A549 treated with AZD9567 at 1 μM for 4 hours (cell line): ENCODE data around the gene COX18. TPM values are rescaled to one million over a fixed set of nuclear protein-coding genes. Genes with fewer than 3 reads are reported as not detected.

ENCODE experiments used
- total RNA-seq: library from RNA; stranded (reverse); fragments of 200-300 nt; extraction: Qiagen RNA extraction; gene quantifications from 5 replicates; pipeline ENCODE4 v1.2.3, GENCODE V29; 2022; ENCODE audit not compliant: insufficient read depth

Gene COX18
- 3.4 to 7.1 TPM (median 5.9 TPM) in 5 replicates for total RNA-seq

GRCh38 chr4:73069338-73070073, at the start of gene COX18:
COX18 (minus strand) TSS chr4:73069716; CDS start chr4:73069649, 67 bp downstream.

Other genes starting within 250 kb of the COX18 start
- gene ANKRD17, start 189.1 kb upstream of the COX18 start, total RNA-seq, result 19.5 to 35.3 TPM (median 21.1 TPM) in 5 replicates